Neural cell (in vitro differentiated cells): Measurements from ENCODE around the gene SLC6A18.

ENCODE experiments used
- EP300 ChIP-seq: fragments of 450-650 bp; conservative IDR thresholded peaks from 2 replicates; pipeline ENCODE4 v1.6.1; 2014; ENCODE audit warnings: antibody characterized with exemption, mild to moderate bottlenecking, moderate library complexity; ENCODE audit not compliant: poor library complexity, severe bottlenecking
- TF ChIP-seq, protein P1 (sequence below): fragments of 450-650 bp; IDR thresholded peaks from 2 replicates; pipeline ENCODE4 v1.5.1; 2014; ENCODE audit warnings: antibody characterized with exemption, mild to moderate bottlenecking, moderate library complexity; ENCODE audit not compliant: poor library complexity, severe bottlenecking

DNA sequence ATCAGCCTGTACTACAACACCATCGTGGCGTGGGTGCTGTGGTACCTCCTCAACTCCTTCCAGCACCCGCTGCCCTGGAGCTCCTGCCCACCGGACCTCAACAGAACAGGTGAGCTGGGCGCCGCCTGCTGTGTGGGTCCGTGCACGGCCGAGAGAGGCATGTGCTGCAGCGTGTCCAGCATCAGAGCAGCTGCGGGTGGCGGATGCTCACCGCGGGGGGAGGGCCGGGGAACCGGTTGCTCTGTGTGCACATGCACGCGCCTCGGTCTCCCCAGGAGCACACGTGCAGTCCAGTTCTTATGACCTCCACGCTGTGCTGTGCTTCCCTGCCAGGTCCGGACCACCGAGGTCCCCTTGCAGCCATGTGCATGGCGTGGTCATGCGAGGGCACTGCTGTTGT, 7.6 kb downstream of the SLC6A18 start:
- TF ChIP-seq, protein P1, sequence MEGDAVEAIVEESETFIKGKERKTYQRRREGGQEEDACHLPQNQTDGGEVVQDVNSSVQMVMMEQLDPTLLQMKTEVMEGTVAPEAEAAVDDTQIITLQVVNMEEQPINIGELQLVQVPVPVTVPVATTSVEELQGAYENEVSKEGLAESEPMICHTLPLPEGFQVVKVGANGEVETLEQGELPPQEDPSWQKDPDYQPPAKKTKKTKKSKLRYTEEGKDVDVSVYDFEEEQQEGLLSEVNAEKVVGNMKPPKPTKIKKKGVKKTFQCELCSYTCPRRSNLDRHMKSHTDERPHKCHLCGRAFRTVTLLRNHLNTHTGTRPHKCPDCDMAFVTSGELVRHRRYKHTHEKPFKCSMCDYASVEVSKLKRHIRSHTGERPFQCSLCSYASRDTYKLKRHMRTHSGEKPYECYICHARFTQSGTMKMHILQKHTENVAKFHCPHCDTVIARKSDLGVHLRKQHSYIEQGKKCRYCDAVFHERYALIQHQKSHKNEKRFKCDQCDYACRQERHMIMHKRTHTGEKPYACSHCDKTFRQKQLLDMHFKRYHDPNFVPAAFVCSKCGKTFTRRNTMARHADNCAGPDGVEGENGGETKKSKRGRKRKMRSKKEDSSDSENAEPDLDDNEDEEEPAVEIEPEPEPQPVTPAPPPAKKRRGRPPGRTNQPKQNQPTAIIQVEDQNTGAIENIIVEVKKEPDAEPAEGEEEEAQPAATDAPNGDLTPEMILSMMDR, result no peak
- no peak for TF ChIP-seq EP300
